ENCODE measurements around the gene C15orf62.

Gene C15orf62

GRCh38 chr15:40766906-40767837 lies 2.6 kb upstream of the C15orf62 start:
- Histone ChIP-seq H4K20me1 (ENCODE audit: insufficient read depth, low read length) (no peaks in the 10 kb centered on the region), H3K36me3 (replicated peaks; ENCODE audit: low read depth, low read length) (peaks cover 14% of the 10 kb centered on the region), H3K4me3 (ENCODE audit: low read length) (no peak overlapping the region), H3K79me2 (ENCODE audit: low read length) (no peaks in the 10 kb centered on the region), H2AFZ (ENCODE audit: low read depth, low read length) (no peak overlapping the region), H3K27ac (ENCODE audit: low read length) (no peak overlapping the region), H3K9me3 (ENCODE audit: insufficient read depth, low read length) (no peaks in the 10 kb centered on the region), H3K27me3 (ENCODE audit: low read depth, low read length) (no peaks in the 10 kb centered on the region), H3K9ac (ENCODE audit: low read length) (no peak overlapping the region), H3K4me2 (ENCODE audit: low read length) (no peak overlapping the region), H3K4me1 (ENCODE audit: low read length) (peaks cover 60% of the 10 kb centered on the region)
- no peak for TF ChIP-seq CTCF (IDR thresholded peaks at IDR 0.05; ENCODE audit: low read depth, low read length)
- TF ChIP-seq EZH2phosphoT487 (IDR thresholded peaks at IDR 0.05; ENCODE audit: low read depth) = no peak

GRCh38 chr15:40767838-40768500 lies 1.8 kb upstream of the C15orf62 start:
- TF ChIP-seq CTCF (IDR thresholded peaks at IDR 0.05; ENCODE audit: low read depth, low read length) (no peak), EZH2phosphoT487 (IDR thresholded peaks at IDR 0.05; ENCODE audit: low read depth) (no peak)
- peak overlapping the region; percentile 79 for H3K27ac ChIP-seq (ENCODE audit: low read length)
- no peak overlapping the region for H3K4me3 ChIP-seq (ENCODE audit: low read length)
- H3K27me3 ChIP-seq (ENCODE audit: low read depth, low read length) = no peaks in the 10 kb centered on the region
- H4K20me1 ChIP-seq (ENCODE audit: insufficient read depth, low read length) = no peaks in the 10 kb centered on the region
- peaks cover 59% of the 10 kb centered on the region for H3K4me1 ChIP-seq (ENCODE audit: low read length)
- H3K4me2 ChIP-seq (ENCODE audit: low read length) = peak overlapping the region; percentile 88
- H2AFZ ChIP-seq (ENCODE audit: low read depth, low read length) = no peak overlapping the region
- H3K9me3 ChIP-seq (ENCODE audit: insufficient read depth, low read length) = no peaks in the 10 kb centered on the region
- H3K36me3 ChIP-seq (replicated peaks; ENCODE audit: low read depth, low read length) = peaks cover 14% of the 10 kb centered on the region
- no peaks in the 10 kb centered on the region for H3K79me2 ChIP-seq (ENCODE audit: low read length)
- H3K9ac ChIP-seq (ENCODE audit: low read length) = no peak overlapping the region

DNA sequence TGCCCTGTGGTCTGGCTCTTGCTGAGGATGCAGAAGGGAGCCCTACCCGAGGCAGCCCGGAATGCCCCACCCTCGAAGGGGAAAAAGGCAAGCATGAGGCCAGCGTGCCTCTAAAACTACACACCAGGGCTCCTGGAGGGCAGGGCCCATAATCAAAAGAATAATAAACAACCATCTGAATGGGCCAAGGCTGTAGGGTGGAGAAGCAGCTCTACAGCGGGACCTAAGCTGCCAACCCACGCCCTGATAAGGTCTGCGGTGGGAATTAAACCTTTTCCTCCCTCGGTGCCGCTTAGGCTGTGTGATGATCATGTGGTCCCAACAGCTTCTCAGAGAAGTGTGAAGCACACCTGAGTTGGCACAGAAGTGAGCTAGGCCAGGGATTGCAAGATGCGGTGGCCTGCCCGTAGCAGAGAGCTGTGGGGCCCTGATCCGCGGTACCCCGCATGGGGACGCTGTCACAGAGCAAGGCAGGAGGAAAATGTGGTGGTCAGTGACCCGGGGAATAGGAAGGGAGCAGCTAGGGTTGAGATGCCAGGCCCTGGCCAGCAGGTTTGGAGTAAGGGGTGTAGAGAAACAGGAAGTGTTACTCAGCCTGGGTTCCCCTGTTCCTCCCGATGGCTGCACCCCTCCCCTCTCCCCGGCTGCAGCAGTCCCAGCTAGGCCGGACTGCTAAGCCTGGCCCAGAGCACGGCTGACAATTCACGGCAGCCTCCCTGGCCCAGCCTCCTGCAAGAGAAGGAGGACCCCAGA lies 1.1 kb upstream of the C15orf62 start:
- peak overlapping the region; percentile 66 for H3K9ac ChIP-seq (ENCODE audit: low read length)
- H2AFZ ChIP-seq (ENCODE audit: low read depth, low read length) = 0 out of 2 replicates have a peak overlapping the region, but pooled peaks have one; percentile 28
- H3K4me2 ChIP-seq (ENCODE audit: low read length) = peak overlapping the region; percentile 88
- no peaks in the 10 kb centered on the region for H3K27me3 ChIP-seq (ENCODE audit: low read depth, low read length)
- H3K36me3 ChIP-seq (replicated peaks; ENCODE audit: low read depth, low read length) = peaks cover 14% of the 10 kb centered on the region
- H4K20me1 ChIP-seq (ENCODE audit: insufficient read depth, low read length) = no peaks in the 10 kb centered on the region
- TF ChIP-seq EZH2phosphoT487 (IDR thresholded peaks at IDR 0.05; ENCODE audit: low read depth) = no peak
- TF ChIP-seq CTCF (IDR thresholded peaks at IDR 0.05; ENCODE audit: low read depth, low read length) = peak; percentile 26; the same call in 1 of the 2 replicates
- H3K9me3 ChIP-seq (ENCODE audit: insufficient read depth, low read length) = no peaks in the 10 kb centered on the region
- H3K79me2 ChIP-seq (ENCODE audit: low read length) = no peaks in the 10 kb centered on the region
- H3K27ac ChIP-seq (ENCODE audit: low read length) = peak overlapping the region; percentile 79
- peaks cover 55% of the 10 kb centered on the region for H3K4me1 ChIP-seq (ENCODE audit: low read length)
- H3K4me3 ChIP-seq (ENCODE audit: low read length) = peak overlapping the region; percentile 69
